ENCODE data around the gene SEMA4B.
"Not testable (repeated sequence)": the region's sequence is repeated elsewhere in the genome, so short reads cannot be mapped to it uniquely, and the experiment has no call there.

SEMA4B gene

GRCh38 chr15:90201130-90201943, at the start of gene SEMA4B:
Gene SEMA4B, plus strand, starts transcription at chr15:90201330. Its CDS starts 249 bp downstream, at chr15:90201579.
- DNase-seq, result peak; percentile 56

GRCh38 chr15:90151989-90152645, 49.0 kb upstream of the SEMA4B start:
- DNase-seq, result no peak

- DNase-seq, result no peak
Observed at GRCh38 chr15:90153658-90154057, 47.5 kb upstream of the SEMA4B start.

- DNase-seq, result no peak
Observed at GRCh38 chr15:90154246-90154645, 46.9 kb upstream of the SEMA4B start.

- DNase-seq, result no peak
Observed at GRCh38 chr15:90154861-90155626, 46.1 kb upstream of the SEMA4B start.

- DNase-seq, result no peak
Observed at GRCh38 chr15:90159213-90159612, 41.9 kb upstream of the SEMA4B start.

GRCh38 chr15:90160781-90161727, 40.1 kb upstream of the SEMA4B start:
- DNase-seq, result peak; percentile 83

GRCh38 chr15:90161950-90162361, 39.2 kb upstream of the SEMA4B start:
- no peak for DNase-seq

- DNase-seq, result no peak
Observed at GRCh38 chr15:90162956-90163355, 38.2 kb upstream of the SEMA4B start.

GRCh38 chr15:90164239-90164638, 36.9 kb upstream of the SEMA4B start:
- not testable (repeated sequence) for DNase-seq

GRCh38 chr15:90165157-90165556, 36.0 kb upstream of the SEMA4B start:
- no peak for DNase-seq

- DNase-seq, result peak; percentile 81
Observed at GRCh38 chr15:90165659-90166489, 35.3 kb upstream of the SEMA4B start.

- DNase-seq, result no peak
Observed at GRCh38 chr15:90167121-90167520, 34.0 kb upstream of the SEMA4B start.

- no peak for DNase-seq
Observed at GRCh38 chr15:90171623-90172022, 29.5 kb upstream of the SEMA4B start.

- DNase-seq, result no peak
Observed at GRCh38 chr15:90173372-90173771, 27.8 kb upstream of the SEMA4B start.

GRCh38 chr15:90174140-90174875, 26.8 kb upstream of the SEMA4B start:
- peak; percentile 33 for DNase-seq

GRCh38 chr15:90177012-90177411, 24.1 kb upstream of the SEMA4B start:
- no peak for DNase-seq

GRCh38 chr15:90178468-90179435, 22.4 kb upstream of the SEMA4B start:
- no peak for DNase-seq

GRCh38 chr15:90181776-90182175, 19.4 kb upstream of the SEMA4B start:
- DNase-seq, result no peak

Measured in NCI-H510A (cell line).